SU-DHL-6 (cell line): ENCODE data around the gene CHL1.

Experiments used
- H2AFZ ChIP-seq: fragments of 200-600 bp; sonication (generic); 2 replicates; pipeline ENCODE4 v1.6.1; 2014; ENCODE audit warnings: low read depth, mild to moderate bottlenecking, moderate library complexity, mixed read lengths, antibody characterized with exemption, low read length; ENCODE audit not compliant: severe bottlenecking
- H3F3A ChIP-seq: fragments of 200-600 bp; shearing (Covaris generic); 2 replicates; pipeline ENCODE4 v1.6.0; 2016; ENCODE audit warnings: antibody characterized with exemption, mild to moderate bottlenecking; ENCODE audit not compliant: insufficient read depth
- H3K27ac ChIP-seq: fragments of 200-600 bp; sonication (generic); 2 replicates; pipeline ENCODE4 v1.5.1; 2016; ENCODE audit warnings: low read depth, mild to moderate bottlenecking, low read length, moderate library complexity, mixed read lengths
- H3K27me3 ChIP-seq: fragments of 200-600 bp; sonication (generic), shearing (Covaris generic); 2 replicates; pipeline ENCODE4 v1.6.0; 2014; ENCODE audit warnings: mild to moderate bottlenecking, low read length
- H3K36me3 ChIP-seq: fragments of 200-600 bp; sonication (generic); 2 replicates; pipeline ENCODE4 v1.6.1; 2014; ENCODE audit warnings: mild to moderate bottlenecking, low read length, mixed read lengths
- H3K4me2 ChIP-seq: fragments of 300-600, 200-600 bp; shearing (Covaris generic), sonication (generic); 2 replicates; pipeline ENCODE4 v1.6.0; 2014; ENCODE audit warnings: low read length, low read depth, mild to moderate bottlenecking; ENCODE audit not compliant: poor library complexity, severe bottlenecking
- H3K4me3 ChIP-seq: fragments of 200-600 bp; sonication (generic); 2 replicates; pipeline ENCODE4 v1.5.1; 2014; ENCODE audit warnings: antibody characterized with exemption, low read length, mild to moderate bottlenecking, mixed read lengths; ENCODE audit not compliant: insufficient read depth, poor library complexity, severe bottlenecking
- H3K79me2 ChIP-seq: fragments of 200-600 bp; sonication (generic); 2 replicates; pipeline ENCODE4 v1.6.1; 2014; ENCODE audit warnings: mild to moderate bottlenecking, low read length, moderate library complexity; ENCODE audit not compliant: insufficient read depth
- H3K9ac ChIP-seq: fragments of 200-600 bp; sonication (generic); 2 replicates; pipeline ENCODE4 v1.7.0; 2014; ENCODE audit warnings: mild to moderate bottlenecking, low read length
- H3K9me2 ChIP-seq: fragments of 200-600 bp; sonication (generic); replicated peaks from 2 replicates; pipeline ENCODE4 v1.6.1; 2014; ENCODE audit warnings: low read length; ENCODE audit not compliant: insufficient read depth
- H3K9me3 ChIP-seq: fragments of 200-600 bp; sonication (generic); 2 replicates; pipeline ENCODE4 v1.6.1; 2014; ENCODE audit warnings: low read length, mixed read lengths; ENCODE audit not compliant: insufficient read depth
- H4K20me1 ChIP-seq: fragments of 200-600 bp; sonication (generic); 2 replicates; pipeline ENCODE4 v1.6.1; 2014; ENCODE audit warnings: low read depth, mild to moderate bottlenecking, antibody characterized with exemption, low read length, moderate library complexity, mixed read lengths
- EZH2phosphoT487 ChIP-seq: fragments of 200-600 bp; sonication (generic), shearing (Covaris generic); conservative IDR thresholded peaks from 2 replicates; pipeline ENCODE4 v1.6.1; 2018; ENCODE audit warnings: mild to moderate bottlenecking, antibody characterized with exemption, low read length, moderate library complexity, mixed read lengths
- TF ChIP-seq, protein P1 (sequence below): fragments of 200-600 bp; sonication (generic); IDR thresholded peaks from one replicate; pipeline ENCODE4 v1.5.1; 2017; ENCODE audit warnings: antibody characterized with exemption, mild to moderate bottlenecking, low read length, moderate library complexity; ENCODE audit not compliant: insufficient read depth, poor library complexity, severe bottlenecking

CHL1 gene

DNA sequence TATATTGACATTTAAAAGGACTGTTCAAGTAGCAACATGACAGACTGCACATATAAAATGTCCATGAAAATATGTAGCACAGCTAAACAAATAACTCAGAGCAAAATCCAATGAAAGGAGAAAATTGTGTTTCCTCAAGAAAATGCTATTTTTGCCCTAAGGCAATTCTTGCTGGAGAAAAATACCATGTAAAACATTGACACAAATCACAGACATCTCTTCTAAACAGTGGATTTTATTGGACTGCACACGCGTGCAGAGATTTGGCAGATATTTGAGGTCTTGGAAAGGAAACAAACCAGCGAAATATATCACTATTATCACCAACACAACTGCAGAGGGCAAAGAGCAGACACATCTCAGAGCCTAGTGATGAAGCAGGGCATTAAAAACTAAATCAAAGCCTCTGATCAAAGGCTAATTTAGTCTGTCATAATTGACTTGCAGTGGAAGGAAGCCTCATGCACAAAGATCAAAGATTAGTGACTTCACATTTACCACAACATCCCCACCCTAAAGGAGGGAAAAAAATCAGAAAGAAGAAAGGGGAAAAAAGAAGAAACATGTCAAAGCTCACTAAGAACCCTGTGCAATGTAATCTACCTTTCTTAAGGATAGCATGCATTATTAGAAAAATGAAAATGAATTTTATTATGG lies 52.4 kb downstream of the CHL1 start:
- Histone ChIP-seq H3K36me3 (no peaks in the 10 kb centered on the region), H3K4me2 (no peak overlapping the region), H4K20me1 (no peaks in the 10 kb centered on the region), H3K9ac (no peak overlapping the region), H3K79me2 (no peaks in the 10 kb centered on the region), H3K27ac (no peak overlapping the region), H3F3A (no peaks in the 10 kb centered on the region), H3K9me3 (no peaks in the 10 kb centered on the region), H2AFZ (no peak overlapping the region), H3K9me2 (no peaks in the 10 kb centered on the region), H3K27me3 (no peaks in the 10 kb centered on the region), H3K4me3 (no peak overlapping the region)
- no peak for TF ChIP-seq EZH2phosphoT487
- TF ChIP-seq, protein P1, sequence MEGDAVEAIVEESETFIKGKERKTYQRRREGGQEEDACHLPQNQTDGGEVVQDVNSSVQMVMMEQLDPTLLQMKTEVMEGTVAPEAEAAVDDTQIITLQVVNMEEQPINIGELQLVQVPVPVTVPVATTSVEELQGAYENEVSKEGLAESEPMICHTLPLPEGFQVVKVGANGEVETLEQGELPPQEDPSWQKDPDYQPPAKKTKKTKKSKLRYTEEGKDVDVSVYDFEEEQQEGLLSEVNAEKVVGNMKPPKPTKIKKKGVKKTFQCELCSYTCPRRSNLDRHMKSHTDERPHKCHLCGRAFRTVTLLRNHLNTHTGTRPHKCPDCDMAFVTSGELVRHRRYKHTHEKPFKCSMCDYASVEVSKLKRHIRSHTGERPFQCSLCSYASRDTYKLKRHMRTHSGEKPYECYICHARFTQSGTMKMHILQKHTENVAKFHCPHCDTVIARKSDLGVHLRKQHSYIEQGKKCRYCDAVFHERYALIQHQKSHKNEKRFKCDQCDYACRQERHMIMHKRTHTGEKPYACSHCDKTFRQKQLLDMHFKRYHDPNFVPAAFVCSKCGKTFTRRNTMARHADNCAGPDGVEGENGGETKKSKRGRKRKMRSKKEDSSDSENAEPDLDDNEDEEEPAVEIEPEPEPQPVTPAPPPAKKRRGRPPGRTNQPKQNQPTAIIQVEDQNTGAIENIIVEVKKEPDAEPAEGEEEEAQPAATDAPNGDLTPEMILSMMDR: no peak

GRCh38 chr3:249587-250262 lies 53.2 kb downstream of the CHL1 start:
- TF ChIP-seq EZH2phosphoT487: no peak
- TF ChIP-seq, protein P1: no peak
- Histone ChIP-seq H3F3A (no peaks in the 10 kb centered on the region), H3K4me2 (no peak overlapping the region), H4K20me1 (no peaks in the 10 kb centered on the region), H3K79me2 (no peaks in the 10 kb centered on the region), H2AFZ (no peak overlapping the region), H3K9me2 (no peaks in the 10 kb centered on the region), H3K27ac (no peak overlapping the region), H3K9me3 (no peaks in the 10 kb centered on the region), H3K9ac (no peak overlapping the region), H3K27me3 (no peaks in the 10 kb centered on the region), H3K36me3 (no peaks in the 10 kb centered on the region), H3K4me3 (no peak overlapping the region)

GRCh38 chr3:256501-256900 lies 59.9 kb downstream of the CHL1 start:
- Histone ChIP-seq H3K27me3 (no peaks in the 10 kb centered on the region), H3F3A (no peaks in the 10 kb centered on the region), H3K4me2 (no peak overlapping the region), H3K4me3 (no peak overlapping the region), H3K27ac (no peak overlapping the region), H3K79me2 (no peaks in the 10 kb centered on the region), H4K20me1 (no peaks in the 10 kb centered on the region), H3K36me3 (no peaks in the 10 kb centered on the region), H3K9ac (no peak overlapping the region), H2AFZ (no peak overlapping the region), H3K9me2 (no peaks in the 10 kb centered on the region), H3K9me3 (no peaks in the 10 kb centered on the region)
- no peak for TF ChIP-seq EZH2phosphoT487
- TF ChIP-seq, protein P1: no peak
